Liver (tissue), 9 donors: ENCODE data around the gene OR10J1. TPM values are rescaled to one million over a fixed set of nuclear protein-coding genes. Genes with fewer than 3 reads are reported as not detected.

Source experiments
- DNase-seq: peaks from one replicate; pipeline ENCODE4 v3.0.0-alpha.2; 2017; ENCODE audit warnings: low spot score
- H3K27ac ChIP-seq, 2 donors: one replicate each; pipeline ENCODE4 v1.7.0; 2013; ENCODE audit warnings: inconsistent platforms in 2 of 2, low read length in 2 of 2, control low read depth in 1 of 2, low read depth in 1 of 2, mild to moderate bottlenecking in 1 of 2
- H3K27me3 ChIP-seq, 4 donors: one replicate each; pipeline versions ENCODE4 v1.6.1 to v1.7.0; 2013; ENCODE audit warnings: low read length in 3 of 4, inconsistent platforms in 1 of 4, mild to moderate bottlenecking in 1 of 4, moderate library complexity in 1 of 4; ENCODE audit not compliant: control insufficient read depth in 4 of 4, insufficient read depth in 4 of 4
- H3K36me3 ChIP-seq, 4 donors: one replicate each; pipeline versions ENCODE4 v1.6.1 to v1.7.0; 2013; ENCODE audit warnings: low read length in 3 of 4, mild to moderate bottlenecking in 3 of 4, low read depth in 1 of 4, moderate library complexity in 1 of 4; ENCODE audit not compliant: control insufficient read depth in 4 of 4, insufficient read depth in 3 of 4
- H3K4me1 ChIP-seq, 4 donors: one replicate each; pipeline versions ENCODE4 v1.6.1 to v1.7.0; 2013; ENCODE audit warnings: low read length in 3 of 4, mild to moderate bottlenecking in 3 of 4, moderate library complexity in 1 of 4; ENCODE audit not compliant: control insufficient read depth in 4 of 4, insufficient read depth in 4 of 4
- H3K4me3 ChIP-seq, 3 donors: one replicate each; pipeline versions ENCODE4 v1.6.1 to v1.7.0; 2013; ENCODE audit warnings: low read length in 3 of 3, control low read depth in 1 of 3, low read depth in 1 of 3, mild to moderate bottlenecking in 1 of 3
- H3K9ac ChIP-seq, 2 donors: one replicate each; pipeline ENCODE4 v1.7.0; 2013; ENCODE audit warnings: low read length in 2 of 2, mild to moderate bottlenecking in 2 of 2, moderate library complexity in 2 of 2, control low read depth in 1 of 2, low read depth in 1 of 2
- H3K9me3 ChIP-seq, 4 donors: one replicate each; pipeline versions ENCODE4 v1.6.1 to v1.7.0; 2013; ENCODE audit warnings: low read length in 3 of 4; ENCODE audit not compliant: control insufficient read depth in 4 of 4
- EGR1 ChIP-seq, 2 donors: IDR thresholded peaks; 2 replicates each; pipeline ENCODE4 v1.6.1; 2016 to 2018; ENCODE audit warnings: antibody characterized with exemption in 2 of 2, low read depth in 2 of 2
- FOXA1 ChIP-seq: IDR thresholded peaks from 2 replicates; pipeline ENCODE4 v1.6.1; 2016; ENCODE audit warnings: antibody characterized with exemption
- FOXA2 ChIP-seq: IDR thresholded peaks from 2 replicates; pipeline ENCODE4 v1.6.1; 2016; ENCODE audit warnings: antibody characterized with exemption
- GABPA ChIP-seq, 2 donors: IDR thresholded peaks in 1 of 2; conservative IDR thresholded peaks in 1 of 2; 2 replicates each; pipeline ENCODE4 v1.6.1; 2016; ENCODE audit warnings: antibody characterized with exemption in 2 of 2, mild to moderate bottlenecking in 1 of 2, moderate library complexity in 1 of 2
- HNF4A ChIP-seq, 2 donors: conservative IDR thresholded peaks; 2 replicates each; pipeline ENCODE4 v1.6.1; 2016; ENCODE audit warnings: antibody characterized with exemption in 2 of 2, mild to moderate bottlenecking in 2 of 2
- HNF4G ChIP-seq: IDR thresholded peaks from 2 replicates; pipeline ENCODE4 v1.6.1; 2016; ENCODE audit warnings: antibody characterized with exemption
- JUND ChIP-seq, 2 donors: IDR thresholded peaks; 2 replicates each; pipeline ENCODE4 v1.6.1; 2016; ENCODE audit warnings: antibody characterized with exemption in 2 of 2
- NR2F2 ChIP-seq: IDR thresholded peaks from 2 replicates; pipeline ENCODE4 v1.6.1; 2016; ENCODE audit warnings: antibody characterized with exemption
- RAD21 ChIP-seq, 2 donors: IDR thresholded peaks; 2 replicates each; pipeline ENCODE4 v1.6.1; 2016; ENCODE audit warnings: antibody characterized with exemption in 2 of 2, mild to moderate bottlenecking in 2 of 2
- RXRA ChIP-seq, 2 donors: IDR thresholded peaks; 2 replicates each; pipeline ENCODE4 v1.6.1; 2017 to 2018; ENCODE audit warnings: antibody characterized with exemption in 2 of 2, mild to moderate bottlenecking in 1 of 2
- SP1 ChIP-seq: IDR thresholded peaks from 2 replicates; pipeline ENCODE4 v1.6.1; 2018; ENCODE audit warnings: antibody characterized with exemption, mild to moderate bottlenecking
- TAF1 ChIP-seq: conservative IDR thresholded peaks from 2 replicates; pipeline ENCODE4 v1.6.1; 2016; ENCODE audit warnings: antibody characterized with exemption, mild to moderate bottlenecking
- YY1 ChIP-seq: IDR thresholded peaks from 2 replicates; pipeline ENCODE4 v1.6.1; 2016; ENCODE audit warnings: antibody characterized with exemption, mild to moderate bottlenecking
- WGBS: extraction: QIAGEN DNeasy Blood & Tissue Kit; methylation state at CpG from one replicate; pipeline ENCODE4 v1.1.7; 2013; 5-methylcytosine and 5-hydroxymethylcytosine counted together
- polyA plus RNA-seq, 2 donors: library from polyadenylated mRNA; stranded (reverse) in 1 of 2; unstranded in 1 of 2; fragments of 200-250 nt in 1 of 2; fragments of >200 nt in 1 of 2; fragmentation: Nextera tagmentation in 1 of 2; extraction: Ambion mirVana in 1 of 2; gene quantifications; one replicate each; pipeline versions ENCODE4 v1.2.1 to v1.2.3, GENCODE V29; 2013 to 2015
- total RNA-seq, 2 donors: library from RNA; depleted of rRNA; stranded (reverse); fragments of >200 nt; gene quantifications; one replicate each; pipeline ENCODE4 v1.2.3, GENCODE V29; 2014
- TF ChIP-seq, protein P1 (sequence below): IDR thresholded peaks from 2 replicates; pipeline ENCODE4 v1.6.1; 2016; ENCODE audit warnings: antibody characterized with exemption
- TF ChIP-seq, protein P2 (sequence below): fragments of 150-350 bp; IDR thresholded peaks from 2 replicates; pipeline ENCODE4 v1.5.1; 2017; ENCODE audit warnings: improper control_type of control experiment, low read depth, low read length; ENCODE audit not compliant: missing input control
- TF ChIP-seq, protein P3 (sequence below): IDR thresholded peaks from 2 replicates; pipeline ENCODE4 v1.6.1; 2016; ENCODE audit warnings: antibody characterized with exemption
- TF ChIP-seq, protein P4 (sequence below): IDR thresholded peaks from 2 replicates; pipeline ENCODE4 v1.6.1; 2016; ENCODE audit warnings: antibody characterized with exemption
- donor health status: healthy.
- donor health status: healthy.
- donor health status: healthy.
- donor health status: healthy.
- donor health status: healthy.

The OR10J1 gene
- total and polyA plus RNA-seq, 4 donors: not detected

DNA sequence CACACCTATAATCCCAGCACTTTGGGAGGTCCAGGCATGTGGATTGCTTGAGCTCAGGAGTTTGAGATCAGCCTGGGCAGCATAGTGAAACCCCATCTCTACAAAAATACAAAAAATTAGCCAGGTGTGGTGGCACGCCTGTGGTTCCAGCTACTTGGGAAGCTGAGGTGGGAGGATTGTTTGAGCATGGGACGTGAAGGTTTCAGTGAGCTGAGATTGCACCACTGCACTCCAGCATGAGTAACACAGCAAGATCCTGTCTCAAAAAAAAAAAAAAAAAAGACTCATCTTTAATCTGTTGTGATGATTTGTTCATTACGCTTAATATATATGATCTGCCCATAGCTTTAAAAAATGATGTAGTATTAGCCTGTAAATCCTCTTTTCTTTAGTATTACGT lies 44.0 kb downstream of the OR10J1 start:
- Histone ChIP-seq H3K36me3 (no peaks in the 10 kb centered on the region), H3K27me3 (no peaks in the 10 kb centered on the region), H3K9ac (no peak overlapping the region), H3K9me3 (no peaks in the 10 kb centered on the region), H3K4me3 (no peak overlapping the region), H3K4me1 (no peaks in the 10 kb centered on the region), H3K27ac (no peak overlapping the region)
- 96% methylated on average over 4 of the region's 4 CpGs for WGBS
- no peak for TF ChIP-seq RAD21 (IDR thresholded peaks at IDR 0.05)
- TF ChIP-seq HNF4A (conservative IDR thresholded peaks at IDR 0.05): no peak
- TF ChIP-seq TAF1: no peak
- TF ChIP-seq GABPA (IDR thresholded peaks at IDR 0.05 in 1 of 2, conservative IDR thresholded peaks at IDR 0.05 in 1 of 2): no peak
- no peak for TF ChIP-seq EGR1 (IDR thresholded peaks at IDR 0.05; ENCODE audit: low read depth in 2 of 2)
- TF ChIP-seq RXRA (IDR thresholded peaks at IDR 0.05): no peak
- TF ChIP-seq HNF4G: no peak
- TF ChIP-seq, protein P1, sequence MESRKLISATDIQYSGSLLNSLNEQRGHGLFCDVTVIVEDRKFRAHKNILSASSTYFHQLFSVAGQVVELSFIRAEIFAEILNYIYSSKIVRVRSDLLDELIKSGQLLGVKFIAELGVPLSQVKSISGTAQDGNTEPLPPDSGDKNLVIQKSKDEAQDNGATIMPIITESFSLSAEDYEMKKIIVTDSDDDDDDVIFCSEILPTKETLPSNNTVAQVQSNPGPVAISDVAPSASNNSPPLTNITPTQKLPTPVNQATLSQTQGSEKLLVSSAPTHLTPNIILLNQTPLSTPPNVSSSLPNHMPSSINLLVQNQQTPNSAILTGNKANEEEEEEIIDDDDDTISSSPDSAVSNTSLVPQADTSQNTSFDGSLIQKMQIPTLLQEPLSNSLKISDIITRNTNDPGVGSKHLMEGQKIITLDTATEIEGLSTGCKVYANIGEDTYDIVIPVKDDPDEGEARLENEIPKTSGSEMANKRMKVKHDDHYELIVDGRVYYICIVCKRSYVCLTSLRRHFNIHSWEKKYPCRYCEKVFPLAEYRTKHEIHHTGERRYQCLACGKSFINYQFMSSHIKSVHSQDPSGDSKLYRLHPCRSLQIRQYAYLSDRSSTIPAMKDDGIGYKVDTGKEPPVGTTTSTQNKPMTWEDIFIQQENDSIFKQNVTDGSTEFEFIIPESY: no peak
- TF ChIP-seq JUND (IDR thresholded peaks at IDR 0.05): no peak
- no peak for TF ChIP-seq NR2F2
- TF ChIP-seq, protein P2, sequence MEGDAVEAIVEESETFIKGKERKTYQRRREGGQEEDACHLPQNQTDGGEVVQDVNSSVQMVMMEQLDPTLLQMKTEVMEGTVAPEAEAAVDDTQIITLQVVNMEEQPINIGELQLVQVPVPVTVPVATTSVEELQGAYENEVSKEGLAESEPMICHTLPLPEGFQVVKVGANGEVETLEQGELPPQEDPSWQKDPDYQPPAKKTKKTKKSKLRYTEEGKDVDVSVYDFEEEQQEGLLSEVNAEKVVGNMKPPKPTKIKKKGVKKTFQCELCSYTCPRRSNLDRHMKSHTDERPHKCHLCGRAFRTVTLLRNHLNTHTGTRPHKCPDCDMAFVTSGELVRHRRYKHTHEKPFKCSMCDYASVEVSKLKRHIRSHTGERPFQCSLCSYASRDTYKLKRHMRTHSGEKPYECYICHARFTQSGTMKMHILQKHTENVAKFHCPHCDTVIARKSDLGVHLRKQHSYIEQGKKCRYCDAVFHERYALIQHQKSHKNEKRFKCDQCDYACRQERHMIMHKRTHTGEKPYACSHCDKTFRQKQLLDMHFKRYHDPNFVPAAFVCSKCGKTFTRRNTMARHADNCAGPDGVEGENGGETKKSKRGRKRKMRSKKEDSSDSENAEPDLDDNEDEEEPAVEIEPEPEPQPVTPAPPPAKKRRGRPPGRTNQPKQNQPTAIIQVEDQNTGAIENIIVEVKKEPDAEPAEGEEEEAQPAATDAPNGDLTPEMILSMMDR: no peak
- TF ChIP-seq FOXA2: no peak
- TF ChIP-seq, protein P3, sequence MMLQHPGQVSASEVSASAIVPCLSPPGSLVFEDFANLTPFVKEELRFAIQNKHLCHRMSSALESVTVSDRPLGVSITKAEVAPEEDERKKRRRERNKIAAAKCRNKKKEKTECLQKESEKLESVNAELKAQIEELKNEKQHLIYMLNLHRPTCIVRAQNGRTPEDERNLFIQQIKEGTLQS: no peak
- no peak for TF ChIP-seq YY1
- TF ChIP-seq, protein P4, sequence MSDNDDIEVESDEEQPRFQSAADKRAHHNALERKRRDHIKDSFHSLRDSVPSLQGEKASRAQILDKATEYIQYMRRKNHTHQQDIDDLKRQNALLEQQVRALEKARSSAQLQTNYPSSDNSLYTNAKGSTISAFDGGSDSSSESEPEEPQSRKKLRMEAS: no peak
- TF ChIP-seq FOXA1: no peak
- no peak for TF ChIP-seq SP1
- no peak for DNase-seq

Other genes with a start within 250 kb of the OR10J1 start
- 10 to 100 TPM in 1 of 2 donors, under 1 TPM in 1; 0.08 to 17.2 TPM for gene ACKR1, start 234.8 kb upstream of the OR10J1 start, total RNA-seq
- gene ACKR1, start 234.8 kb upstream of the OR10J1 start, polyA plus RNA-seq: under 1 TPM in 1 of 2 donors, not detected in 1; 0.48 TPM
- gene FCER1A, start 137.4 kb upstream of the OR10J1 start, total RNA-seq: 1 to 10 TPM in 1 of 2 donors, under 1 TPM in 1; 0.08 to 3.5 TPM
- under 1 TPM in 1 of 2 donors, not detected in 1; 0.48 TPM for gene FCER1A, start 137.4 kb upstream of the OR10J1 start, polyA plus RNA-seq
- gene OR10J4, start 7.5 kb upstream of the OR10J1 start, total RNA-seq: not detected
- gene OR10J4, start 7.5 kb upstream of the OR10J1 start, polyA plus RNA-seq: not detected
- gene OR10J5, start 96.3 kb downstream of the OR10J1 start, total RNA-seq: 1 to 10 TPM in 1 of 2 donors, not detected in 1; 5.7 TPM
- under 1 TPM in 1 of 2 donors, not detected in 1; 0.46 TPM for gene OR10J5, start 96.3 kb downstream of the OR10J1 start, polyA plus RNA-seq
- gene APCS, start 148.1 kb downstream of the OR10J1 start, total RNA-seq: 1,000 to 10,000 TPM in 1 of 2 donors, 100 to 1,000 TPM in 1; 162 to 1,740 TPM
- 1,000 to 10,000 TPM; 2,014 to 5,859 TPM for gene APCS, start 148.1 kb downstream of the OR10J1 start, polyA plus RNA-seq